HepG2 (cell line): ENCODE measurements around the gene GNL1. TPM values are rescaled to one million over a fixed set of nuclear protein-coding genes. Genes with fewer than 3 reads are reported as not detected.

Experiments
- ELF3 ChIP-seq: IDR thresholded peaks from 2 replicates; pipeline ENCODE4 v1.6.1; 2016; ENCODE audit warnings: missing genetic modification reagents, missing compliant biosample characterization
- HDAC1 ChIP-seq: sonication (generic); formaldehyde crosslinking; IDR thresholded peaks from 2 replicates; pipeline ENCODE4 v1.5.1; 2020; ENCODE audit warnings: mild to moderate bottlenecking, missing genetic modification reagents
- HOXA5 ChIP-seq: sonication (generic); formaldehyde crosslinking; IDR thresholded peaks from 2 replicates; pipeline ENCODE4 v1.4.0; 2020; ENCODE audit warnings: missing genetic modification reagents
- KDM4B ChIP-seq: sonication (generic); formaldehyde crosslinking; IDR thresholded peaks from 2 replicates; pipeline ENCODE4 v1.4.0; 2020; ENCODE audit warnings: missing genetic modification reagents
- LCORL ChIP-seq, 2 experiments: fragments of 450-650 bp in 1 of 2; sonication (generic) in 1 of 2; formaldehyde crosslinking in 1 of 2; IDR thresholded peaks; 2 replicates each; pipeline versions ENCODE4 v1.5.0 to v1.6.1; 2017 to 2020; ENCODE audit warnings: antibody characterized with exemption in 1 of 2, missing genetic modification reagents in 1 of 2
- MTF2 ChIP-seq: sonication (generic); formaldehyde crosslinking; IDR thresholded peaks from 2 replicates; pipeline ENCODE4 v1.5.0; 2020; ENCODE audit warnings: missing genetic modification reagents, borderline replicate concordance
- MYNN ChIP-seq: sonication (generic); formaldehyde crosslinking; IDR thresholded peaks from 2 replicates; pipeline ENCODE4 v1.4.0; 2020; ENCODE audit warnings: mild to moderate bottlenecking, low read depth, missing genetic modification reagents
- PHF8 ChIP-seq: sonication (generic); formaldehyde crosslinking; IDR thresholded peaks from 2 replicates; pipeline ENCODE4 v1.5.0; 2020; ENCODE audit warnings: missing genetic modification reagents
- RFX5 ChIP-seq: IDR thresholded peaks from 2 replicates; pipeline ENCODE4 v1.6.1; 2011; ENCODE audit warnings: low read depth, low read length, improper control_type of control experiment
- RFXANK ChIP-seq: IDR thresholded peaks from 2 replicates; pipeline ENCODE4 v1.6.1; 2016
- SMYD3 ChIP-seq: sonication (generic); formaldehyde crosslinking; IDR thresholded peaks from 2 replicates; pipeline ENCODE4 v1.8.1; 2023; ENCODE audit warnings: mild to moderate bottlenecking, missing genetic modification reagents
- STAG1 ChIP-seq: sonication (generic); formaldehyde crosslinking; IDR thresholded peaks from 2 replicates; pipeline ENCODE4 v1.4.0; 2020; ENCODE audit warnings: missing genetic modification reagents
- ZBTB38 ChIP-seq: sonication (generic); formaldehyde crosslinking; IDR thresholded peaks from 2 replicates; pipeline ENCODE4 v1.5.1; 2020; ENCODE audit warnings: mild to moderate bottlenecking, missing genetic modification reagents
- ZNF17 ChIP-seq: sonication (generic); formaldehyde crosslinking; IDR thresholded peaks from 2 replicates; pipeline ENCODE4 v1.5.0; 2020; ENCODE audit warnings: mild to moderate bottlenecking, missing genetic modification reagents
- ZNF780A ChIP-seq: sonication (generic); formaldehyde crosslinking; IDR thresholded peaks from 2 replicates; pipeline ENCODE4 v1.8.0; 2022; ENCODE audit warnings: mild to moderate bottlenecking, missing genetic modification reagents, moderate library complexity
- ZNF788 ChIP-seq: sonication (generic); formaldehyde crosslinking; IDR thresholded peaks from 2 replicates; pipeline ENCODE4 v1.5.0; 2020; ENCODE audit warnings: mild to moderate bottlenecking, missing genetic modification reagents, borderline replicate concordance
- polyA plus RNA-seq, 8 experiments: library from polyadenylated mRNA; depleted of rRNA in 3 of 8; stranded (reverse) in 7 of 8; unstranded in 1 of 8; fragments of >200 nt; fragmentation: Illumina TruSeq in 4 of 8; extraction: Trizol in 4 of 8; gene quantifications; 2 replicates each; pipeline versions ENCODE4 v1.2.1 to v1.2.3, GENCODE V29; 2011 to 2016; ENCODE audit warnings: low read depth in 4 of 8, missing spikeins in 1 of 8, mixed read lengths in 1 of 8; ENCODE audit not compliant: insufficient read depth in 1 of 8
- total RNA-seq, 5 experiments: library from RNA; depleted of rRNA; stranded (reverse); fragments of >200 nt; fragmentation: Illumina TruSeq; extraction: Trizol; gene quantifications; 2 replicates each; pipeline ENCODE4 v1.2.3, GENCODE V29; 2016; ENCODE audit warnings: low read depth in 1 of 5
- TF ChIP-seq, protein P1 (sequence below): sonication (generic); formaldehyde crosslinking; IDR thresholded peaks from 2 replicates; pipeline ENCODE4 v1.5.1; 2020; ENCODE audit warnings: missing genetic modification reagents, mild to moderate bottlenecking, borderline replicate concordance
- TF ChIP-seq, protein P2 (sequence below): sonication (generic); formaldehyde crosslinking; IDR thresholded peaks from 2 replicates; pipeline ENCODE4 v1.4.0; 2020; ENCODE audit warnings: missing genetic modification reagents
- TF ChIP-seq, protein P3 (sequence below): sonication (generic); formaldehyde crosslinking; IDR thresholded peaks from 2 replicates; pipeline ENCODE4; 2020; ENCODE audit warnings: missing genetic modification reagents, mild to moderate bottlenecking, borderline replicate concordance
- TF ChIP-seq, protein P4 (sequence below): sonication (generic); formaldehyde crosslinking; IDR thresholded peaks from 2 replicates; pipeline ENCODE4 v1.8.0; 2022; ENCODE audit warnings: mild to moderate bottlenecking, missing genetic modification reagents

The GNL1 gene
- total and polyA plus RNA-seq, 2 of the 13 experiments (the other 11 are each of a cell fraction or from before 2014, with no cell fraction given) = 35.0 to 55.6 TPM

DNA sequence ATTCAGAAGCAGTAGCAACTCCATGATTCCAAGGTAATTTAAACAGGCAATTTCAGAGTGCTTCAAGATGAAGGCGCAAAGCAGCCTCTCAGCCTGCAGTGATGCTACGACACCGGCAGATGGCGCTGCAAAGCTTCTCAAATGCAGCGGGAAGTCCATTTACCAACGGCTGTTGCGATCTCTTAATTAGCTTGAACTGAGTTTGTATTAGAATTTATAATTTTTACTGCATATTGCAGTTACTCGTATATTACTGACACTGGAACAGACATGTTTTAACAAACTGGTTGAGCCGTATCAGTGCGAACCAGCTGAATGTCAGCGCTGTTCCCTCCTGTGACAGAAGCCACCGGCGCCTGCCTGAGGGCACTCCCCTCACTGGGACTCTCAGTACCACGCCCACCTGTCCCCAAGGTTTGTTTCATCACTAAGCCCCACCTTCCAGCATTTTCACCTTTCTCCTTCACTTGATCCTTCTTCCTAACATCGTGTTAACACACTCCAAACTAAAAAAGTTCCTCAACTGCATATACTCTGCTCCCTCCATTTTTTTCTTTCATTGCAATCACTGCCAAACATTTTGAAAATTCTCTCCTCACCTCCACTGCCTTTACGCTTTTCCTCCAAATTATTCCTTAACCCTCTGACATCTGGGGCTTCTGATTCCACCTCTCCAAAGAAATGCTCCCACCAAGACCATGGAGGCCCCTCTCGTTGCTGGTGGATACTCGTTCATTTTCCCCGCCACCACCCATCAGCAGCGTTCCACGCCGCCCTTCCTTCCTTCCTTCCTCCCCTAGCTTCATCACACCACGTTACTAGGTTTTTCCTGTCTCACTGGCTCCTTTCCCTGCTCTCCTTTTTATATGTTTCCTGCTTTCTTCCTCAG, 14.5 kb downstream of the GNL1 start (continued):
- TF ChIP-seq LCORL (IDR thresholded peaks at IDR 0.05) (no peak), LCORL (CRISPR knock-in tag; IDR thresholded peaks at IDR 0.05) (0 out of 2 replicates have a peak, but pooled peaks have one; percentile 20), HDAC1 (CRISPR knock-in tag) (peak; percentile 49; the same call in 1 of the 2 replicates), ZNF788 (CRISPR knock-in tag) (peak; percentile 26; the same call in 1 of the 2 replicates), RFXANK (0 out of 2 replicates have a peak, but pooled peaks have one; percentile 64), ELF3 (CRISPR knock-in tag) (peak; percentile 66; the same call in 1 of the 2 replicates), ZNF780A (CRISPR knock-in tag) (no peak), ZBTB38 (0 out of 2 replicates have a peak, but pooled peaks have one; percentile 35), SMYD3 (CRISPR knock-in tag) (peak; percentile 35; the same call in 1 of the 2 replicates), STAG1 (peak; percentile 85), KDM4B (no peak), RFX5 (peak; percentile 8; the same call in 1 of the 2 replicates), HOXA5 (CRISPR knock-in tag) (no peak), MTF2 (0 out of 2 replicates have a peak, but pooled peaks have one; percentile 16), PHF8 (0 out of 2 replicates have a peak, but pooled peaks have one; percentile 21), ZNF17 (CRISPR knock-in tag) (no peak), MYNN (CRISPR knock-in tag) (0 out of 2 replicates have a peak, but pooled peaks have one; percentile 42)
- TF ChIP-seq, protein P1, sequence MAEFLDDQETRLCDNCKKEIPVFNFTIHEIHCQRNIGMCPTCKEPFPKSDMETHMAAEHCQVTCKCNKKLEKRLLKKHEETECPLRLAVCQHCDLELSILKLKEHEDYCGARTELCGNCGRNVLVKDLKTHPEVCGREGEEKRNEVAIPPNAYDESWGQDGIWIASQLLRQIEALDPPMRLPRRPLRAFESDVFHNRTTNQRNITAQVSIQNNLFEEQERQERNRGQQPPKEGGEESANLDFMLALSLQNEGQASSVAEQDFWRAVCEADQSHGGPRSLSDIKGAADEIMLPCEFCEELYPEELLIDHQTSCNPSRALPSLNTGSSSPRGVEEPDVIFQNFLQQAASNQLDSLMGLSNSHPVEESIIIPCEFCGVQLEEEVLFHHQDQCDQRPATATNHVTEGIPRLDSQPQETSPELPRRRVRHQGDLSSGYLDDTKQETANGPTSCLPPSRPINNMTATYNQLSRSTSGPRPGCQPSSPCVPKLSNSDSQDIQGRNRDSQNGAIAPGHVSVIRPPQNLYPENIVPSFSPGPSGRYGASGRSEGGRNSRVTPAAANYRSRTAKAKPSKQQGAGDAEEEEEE = 0 out of 2 replicates have a peak, but pooled peaks have one; percentile 42
- TF ChIP-seq, protein P2, sequence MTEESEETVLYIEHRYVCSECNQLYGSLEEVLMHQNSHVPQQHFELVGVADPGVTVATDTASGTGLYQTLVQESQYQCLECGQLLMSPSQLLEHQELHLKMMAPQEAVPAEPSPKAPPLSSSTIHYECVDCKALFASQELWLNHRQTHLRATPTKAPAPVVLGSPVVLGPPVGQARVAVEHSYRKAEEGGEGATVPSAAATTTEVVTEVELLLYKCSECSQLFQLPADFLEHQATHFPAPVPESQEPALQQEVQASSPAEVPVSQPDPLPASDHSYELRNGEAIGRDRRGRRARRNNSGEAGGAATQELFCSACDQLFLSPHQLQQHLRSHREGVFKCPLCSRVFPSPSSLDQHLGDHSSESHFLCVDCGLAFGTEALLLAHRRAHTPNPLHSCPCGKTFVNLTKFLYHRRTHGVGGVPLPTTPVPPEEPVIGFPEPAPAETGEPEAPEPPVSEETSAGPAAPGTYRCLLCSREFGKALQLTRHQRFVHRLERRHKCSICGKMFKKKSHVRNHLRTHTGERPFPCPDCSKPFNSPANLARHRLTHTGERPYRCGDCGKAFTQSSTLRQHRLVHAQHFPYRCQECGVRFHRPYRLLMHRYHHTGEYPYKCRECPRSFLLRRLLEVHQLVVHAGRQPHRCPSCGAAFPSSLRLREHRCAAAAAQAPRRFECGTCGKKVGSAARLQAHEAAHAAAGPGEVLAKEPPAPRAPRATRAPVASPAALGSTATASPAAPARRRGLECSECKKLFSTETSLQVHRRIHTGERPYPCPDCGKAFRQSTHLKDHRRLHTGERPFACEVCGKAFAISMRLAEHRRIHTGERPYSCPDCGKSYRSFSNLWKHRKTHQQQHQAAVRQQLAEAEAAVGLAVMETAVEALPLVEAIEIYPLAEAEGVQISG (CRISPR knock-in tag) = peak; percentile 38; the same call in 1 of the 2 replicates
- TF ChIP-seq, protein P3, sequence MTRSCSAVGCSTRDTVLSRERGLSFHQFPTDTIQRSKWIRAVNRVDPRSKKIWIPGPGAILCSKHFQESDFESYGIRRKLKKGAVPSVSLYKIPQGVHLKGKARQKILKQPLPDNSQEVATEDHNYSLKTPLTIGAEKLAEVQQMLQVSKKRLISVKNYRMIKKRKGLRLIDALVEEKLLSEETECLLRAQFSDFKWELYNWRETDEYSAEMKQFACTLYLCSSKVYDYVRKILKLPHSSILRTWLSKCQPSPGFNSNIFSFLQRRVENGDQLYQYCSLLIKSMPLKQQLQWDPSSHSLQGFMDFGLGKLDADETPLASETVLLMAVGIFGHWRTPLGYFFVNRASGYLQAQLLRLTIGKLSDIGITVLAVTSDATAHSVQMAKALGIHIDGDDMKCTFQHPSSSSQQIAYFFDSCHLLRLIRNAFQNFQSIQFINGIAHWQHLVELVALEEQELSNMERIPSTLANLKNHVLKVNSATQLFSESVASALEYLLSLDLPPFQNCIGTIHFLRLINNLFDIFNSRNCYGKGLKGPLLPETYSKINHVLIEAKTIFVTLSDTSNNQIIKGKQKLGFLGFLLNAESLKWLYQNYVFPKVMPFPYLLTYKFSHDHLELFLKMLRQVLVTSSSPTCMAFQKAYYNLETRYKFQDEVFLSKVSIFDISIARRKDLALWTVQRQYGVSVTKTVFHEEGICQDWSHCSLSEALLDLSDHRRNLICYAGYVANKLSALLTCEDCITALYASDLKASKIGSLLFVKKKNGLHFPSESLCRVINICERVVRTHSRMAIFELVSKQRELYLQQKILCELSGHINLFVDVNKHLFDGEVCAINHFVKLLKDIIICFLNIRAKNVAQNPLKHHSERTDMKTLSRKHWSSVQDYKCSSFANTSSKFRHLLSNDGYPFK (CRISPR knock-in tag) = 0 out of 2 replicates have a peak, but pooled peaks have one; percentile 17
- TF ChIP-seq, protein P4, sequence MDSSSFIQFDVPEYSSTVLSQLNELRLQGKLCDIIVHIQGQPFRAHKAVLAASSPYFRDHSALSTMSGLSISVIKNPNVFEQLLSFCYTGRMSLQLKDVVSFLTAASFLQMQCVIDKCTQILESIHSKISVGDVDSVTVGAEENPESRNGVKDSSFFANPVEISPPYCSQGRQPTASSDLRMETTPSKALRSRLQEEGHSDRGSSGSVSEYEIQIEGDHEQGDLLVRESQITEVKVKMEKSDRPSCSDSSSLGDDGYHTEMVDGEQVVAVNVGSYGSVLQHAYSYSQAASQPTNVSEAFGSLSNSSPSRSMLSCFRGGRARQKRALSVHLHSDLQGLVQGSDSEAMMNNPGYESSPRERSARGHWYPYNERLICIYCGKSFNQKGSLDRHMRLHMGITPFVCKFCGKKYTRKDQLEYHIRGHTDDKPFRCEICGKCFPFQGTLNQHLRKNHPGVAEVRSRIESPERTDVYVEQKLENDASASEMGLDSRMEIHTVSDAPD (CRISPR knock-in tag) = no peak
